BE2C (cell line): Measurements from ENCODE around the gene ITGAE.

Experiments used
- DNase-seq: peaks from one replicate; pipeline ENCODE4 v3.0.0-alpha.2; 2020
- H3K27me3 ChIP-seq: fragments of 250-450 bp; sonication (Bioruptor Pico); 2 replicates; pipeline ENCODE4 v1.5.1; 2020; ENCODE audit warnings: mild to moderate bottlenecking
- H3K36me3 ChIP-seq: fragments of 250-450 bp; sonication (Bioruptor Pico); 2 replicates; pipeline ENCODE4 v1.5.1; 2020; ENCODE audit warnings: mild to moderate bottlenecking
- H3K4me1 ChIP-seq: fragments of 250-450 bp; sonication (Bioruptor Pico); 2 replicates; pipeline ENCODE4 v1.5.1; 2020
- H3K4me3 ChIP-seq: 2 replicates; pipeline ENCODE4 v1.5.1; 2011; ENCODE audit warnings: low read depth, low read length
- H3K9me3 ChIP-seq: fragments of 250-450 bp; sonication (Bioruptor Pico); 2 replicates; pipeline ENCODE4 v1.5.1; 2020
- CTCF ChIP-seq: IDR thresholded peaks from 2 replicates; pipeline ENCODE4 v1.5.1; 2012; ENCODE audit warnings: mild to moderate bottlenecking, low read depth, low read length

The ITGAE gene

GRCh38 chr17:3761036-3761917 lies 39.7 kb downstream of the ITGAE start:
- Histone ChIP-seq H3K27me3 (no peaks in the 10 kb centered on the region), H3K9me3 (no peaks in the 10 kb centered on the region), H3K4me3 (no peak overlapping the region), H3K36me3 (no peaks in the 10 kb centered on the region), H3K4me1 (no peaks in the 10 kb centered on the region)
- no peak for TF ChIP-seq CTCF
- no peak for DNase-seq

GRCh38 chr17:3759597-3760216 lies 41.3 kb downstream of the ITGAE start:
- no peak for DNase-seq
- H3K9me3 ChIP-seq = no peaks in the 10 kb centered on the region
- no peaks in the 10 kb centered on the region for H3K36me3 ChIP-seq
- no peaks in the 10 kb centered on the region for H3K27me3 ChIP-seq
- H3K4me1 ChIP-seq = no peaks in the 10 kb centered on the region
- TF ChIP-seq CTCF = no peak
- no peak overlapping the region for H3K4me3 ChIP-seq

- H3K9me3 ChIP-seq = no peaks in the 10 kb centered on the region
- no peak for TF ChIP-seq CTCF
- no peak for DNase-seq
- no peaks in the 10 kb centered on the region for H3K27me3 ChIP-seq
- no peaks in the 10 kb centered on the region for H3K4me1 ChIP-seq
- H3K36me3 ChIP-seq = no peaks in the 10 kb centered on the region
- H3K4me3 ChIP-seq = no peak overlapping the region
Observed at GRCh38 chr17:3755335-3756030, 45.5 kb downstream of the ITGAE start.

- Histone ChIP-seq H3K4me1 (no peaks in the 10 kb centered on the region), H3K36me3 (no peaks in the 10 kb centered on the region), H3K9me3 (no peaks in the 10 kb centered on the region), H3K4me3 (no peak overlapping the region), H3K27me3 (no peaks in the 10 kb centered on the region)
- DNase-seq = no peak
- TF ChIP-seq CTCF = no peak
Observed at GRCh38 chr17:3754458-3755334, 46.3 kb downstream of the ITGAE start.

- DNase-seq = no peak
- Histone ChIP-seq H3K4me3 (no peak overlapping the region), H3K36me3 (no peaks in the 10 kb centered on the region), H3K9me3 (no peaks in the 10 kb centered on the region), H3K4me1 (no peaks in the 10 kb centered on the region), H3K27me3 (no peaks in the 10 kb centered on the region)
- TF ChIP-seq CTCF = no peak
Observed at GRCh38 chr17:3754066-3754457, 46.9 kb downstream of the ITGAE start.
